ENCODE results near the gene ZNF726. TPM values are rescaled to one million over a fixed set of nuclear protein-coding genes. Genes with fewer than 3 reads are reported as not detected.

ZNF726 gene
- total and polyA plus RNA-seq, 2 experiments from 2014 or later: 0.48 to 0.66 TPM

DNA sequence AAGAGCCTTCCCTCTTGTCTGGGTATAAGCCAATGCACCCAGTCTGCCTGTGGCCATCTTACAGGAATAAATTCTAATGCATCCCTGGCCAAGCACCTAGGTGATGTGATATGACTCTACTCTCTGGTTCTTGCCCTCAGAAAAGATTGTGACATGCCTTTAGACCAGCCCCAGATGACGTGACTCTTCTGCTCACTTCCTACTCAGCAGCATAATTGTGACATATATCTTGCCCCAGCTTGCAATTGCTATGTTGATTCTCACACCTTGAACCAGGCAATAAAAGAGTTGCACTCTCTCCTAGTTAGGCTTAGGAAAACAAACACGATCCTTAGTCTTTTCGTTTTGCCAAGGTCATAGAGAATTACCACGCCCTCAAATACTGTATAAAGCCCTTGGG lies 13.3 kb upstream of the ZNF726 start:
- peaks cover 98% of the 10 kb centered on the region for H3K9me3 Mint-ChIP-seq

More for the DNA sequence above, 13.3 kb upstream of the ZNF726 start:
- no peaks in the 10 kb centered on the region for H3F3A ChIP-seq (replicated peaks; ENCODE audit: low read depth)
- no peak overlapping the region for H3K4me2 ChIP-seq
- H2AFZ ChIP-seq: no peak overlapping the region
- Mint-ChIP-seq H3K27ac (no peak overlapping the region), H3K4me1 (no peaks in the 10 kb centered on the region), H3K27me3 (ENCODE audit: insufficient read depth, low read depth, poor library complexity) (peaks cover 1% of the 10 kb centered on the region), H3K36me3 (ENCODE audit: low read depth) (peaks cover 39% of the 10 kb centered on the region), H3K4me3 (no peak overlapping the region)
- H3K4me1 ChIP-seq (ENCODE audit: insufficient read depth): no peaks in the 10 kb centered on the region
- peaks cover 3% of the 10 kb centered on the region; the same call in 1 of the 2 replicates for H3K36me3 ChIP-seq (ENCODE audit: insufficient read depth)
- TF ChIP-seq CREB1 (CRISPR knock-in tag; IDR thresholded peaks at IDR 0.05; ENCODE audit: low read depth) (no peak), ZNF331 (CRISPR knock-in tag; IDR thresholded peaks at IDR 0.05; ENCODE audit: low read depth) (no peak), JUNB (IDR thresholded peaks at IDR 0.05; ENCODE audit: unreplicated experiment) (no peak), POLR2AphosphoS5 (IDR thresholded peaks at IDR 0.05; ENCODE audit: low read depth) (no peak), EZH2phosphoT487 (IDR thresholded peaks at IDR 0.05; ENCODE audit: unreplicated experiment) (no peak), NANOG (IDR thresholded peaks at IDR 0.05; ENCODE audit: borderline replicate concordance) (no peak), STAT1 (IDR thresholded peaks at IDR 0.05; ENCODE audit: unreplicated experiment) (no peak), EZH2 (IDR thresholded peaks at IDR 0.05; ENCODE audit: low read depth, unreplicated experiment) (no peak), ZNF114 (CRISPR knock-in tag; IDR thresholded peaks at IDR 0.05) (no peak)
- TF ChIP-seq, protein P1, sequence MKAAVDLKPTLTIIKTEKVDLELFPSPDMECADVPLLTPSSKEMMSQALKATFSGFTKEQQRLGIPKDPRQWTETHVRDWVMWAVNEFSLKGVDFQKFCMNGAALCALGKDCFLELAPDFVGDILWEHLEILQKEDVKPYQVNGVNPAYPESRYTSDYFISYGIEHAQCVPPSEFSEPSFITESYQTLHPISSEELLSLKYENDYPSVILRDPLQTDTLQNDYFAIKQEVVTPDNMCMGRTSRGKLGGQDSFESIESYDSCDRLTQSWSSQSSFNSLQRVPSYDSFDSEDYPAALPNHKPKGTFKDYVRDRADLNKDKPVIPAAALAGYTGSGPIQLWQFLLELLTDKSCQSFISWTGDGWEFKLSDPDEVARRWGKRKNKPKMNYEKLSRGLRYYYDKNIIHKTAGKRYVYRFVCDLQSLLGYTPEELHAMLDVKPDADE (IDR thresholded peaks at IDR 0.05): no peak
- TF ChIP-seq, protein P2, sequence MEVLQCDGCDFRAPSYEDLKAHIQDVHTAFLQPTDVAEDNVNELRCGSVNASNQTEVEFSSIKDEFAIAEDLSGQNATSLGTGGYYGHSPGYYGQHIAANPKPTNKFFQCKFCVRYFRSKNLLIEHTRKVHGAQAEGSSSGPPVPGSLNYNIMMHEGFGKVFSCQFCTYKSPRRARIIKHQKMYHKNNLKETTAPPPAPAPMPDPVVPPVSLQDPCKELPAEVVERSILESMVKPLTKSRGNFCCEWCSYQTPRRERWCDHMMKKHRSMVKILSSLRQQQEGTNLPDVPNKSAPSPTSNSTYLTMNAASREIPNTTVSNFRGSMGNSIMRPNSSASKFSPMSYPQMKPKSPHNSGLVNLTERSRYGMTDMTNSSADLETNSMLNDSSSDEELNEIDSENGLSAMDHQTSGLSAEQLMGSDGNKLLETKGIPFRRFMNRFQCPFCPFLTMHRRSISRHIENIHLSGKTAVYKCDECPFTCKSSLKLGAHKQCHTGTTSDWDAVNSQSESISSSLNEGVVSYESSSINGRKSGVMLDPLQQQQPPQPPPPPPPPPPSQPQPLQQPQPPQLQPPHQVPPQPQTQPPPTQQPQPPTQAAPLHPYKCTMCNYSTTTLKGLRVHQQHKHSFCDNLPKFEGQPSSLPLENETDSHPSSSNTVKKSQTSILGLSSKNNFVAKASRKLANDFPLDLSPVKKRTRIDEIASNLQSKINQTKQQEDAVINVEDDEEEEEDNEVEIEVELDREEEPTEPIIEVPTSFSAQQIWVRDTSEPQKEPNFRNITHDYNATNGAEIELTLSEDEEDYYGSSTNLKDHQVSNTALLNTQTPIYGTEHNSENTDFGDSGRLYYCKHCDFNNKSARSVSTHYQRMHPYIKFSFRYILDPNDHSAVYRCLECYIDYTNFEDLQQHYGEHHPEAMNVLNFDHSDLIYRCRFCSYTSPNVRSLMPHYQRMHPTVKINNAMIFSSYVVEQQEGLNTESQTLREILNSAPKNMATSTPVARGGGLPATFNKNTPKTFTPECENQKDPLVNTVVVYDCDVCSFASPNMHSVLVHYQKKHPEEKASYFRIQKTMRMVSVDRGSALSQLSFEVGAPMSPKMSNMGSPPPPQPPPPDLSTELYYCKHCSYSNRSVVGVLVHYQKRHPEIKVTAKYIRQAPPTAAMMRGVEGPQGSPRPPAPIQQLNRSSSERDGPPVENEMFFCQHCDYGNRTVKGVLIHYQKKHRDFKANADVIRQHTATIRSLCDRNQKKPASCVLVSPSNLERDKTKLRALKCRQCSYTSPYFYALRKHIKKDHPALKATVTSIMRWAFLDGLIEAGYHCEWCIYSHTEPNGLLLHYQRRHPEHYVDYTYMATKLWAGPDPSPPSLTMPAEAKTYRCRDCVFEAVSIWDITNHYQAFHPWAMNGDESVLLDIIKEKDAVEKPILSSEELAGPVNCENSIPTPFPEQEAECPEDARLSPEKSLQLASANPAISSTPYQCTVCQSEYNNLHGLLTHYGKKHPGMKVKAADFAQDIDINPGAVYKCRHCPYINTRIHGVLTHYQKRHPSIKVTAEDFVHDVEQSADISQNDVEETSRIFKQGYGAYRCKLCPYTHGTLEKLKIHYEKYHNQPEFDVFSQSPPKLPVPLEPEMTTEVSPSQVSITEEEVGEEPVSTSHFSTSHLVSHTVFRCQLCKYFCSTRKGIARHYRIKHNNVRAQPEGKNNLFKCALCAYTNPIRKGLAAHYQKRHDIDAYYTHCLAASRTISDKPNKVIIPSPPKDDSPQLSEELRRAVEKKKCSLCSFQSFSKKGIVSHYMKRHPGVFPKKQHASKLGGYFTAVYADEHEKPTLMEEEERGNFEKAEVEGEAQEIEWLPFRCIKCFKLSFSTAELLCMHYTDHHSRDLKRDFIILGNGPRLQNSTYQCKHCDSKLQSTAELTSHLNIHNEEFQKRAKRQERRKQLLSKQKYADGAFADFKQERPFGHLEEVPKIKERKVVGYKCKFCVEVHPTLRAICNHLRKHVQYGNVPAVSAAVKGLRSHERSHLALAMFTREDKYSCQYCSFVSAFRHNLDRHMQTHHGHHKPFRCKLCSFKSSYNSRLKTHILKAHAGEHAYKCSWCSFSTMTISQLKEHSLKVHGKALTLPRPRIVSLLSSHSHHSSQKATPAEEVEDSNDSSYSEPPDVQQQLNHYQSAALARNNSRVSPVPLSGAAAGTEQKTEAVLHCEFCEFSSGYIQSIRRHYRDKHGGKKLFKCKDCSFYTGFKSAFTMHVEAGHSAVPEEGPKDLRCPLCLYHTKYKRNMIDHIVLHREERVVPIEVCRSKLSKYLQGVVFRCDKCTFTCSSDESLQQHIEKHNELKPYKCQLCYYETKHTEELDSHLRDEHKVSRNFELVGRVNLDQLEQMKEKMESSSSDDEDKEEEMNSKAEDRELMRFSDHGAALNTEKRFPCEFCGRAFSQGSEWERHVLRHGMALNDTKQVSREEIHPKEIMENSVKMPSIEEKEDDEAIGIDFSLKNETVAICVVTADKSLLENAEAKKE (CRISPR knock-in tag; IDR thresholded peaks at IDR 0.05): no peak
- TF ChIP-seq, protein P3, sequence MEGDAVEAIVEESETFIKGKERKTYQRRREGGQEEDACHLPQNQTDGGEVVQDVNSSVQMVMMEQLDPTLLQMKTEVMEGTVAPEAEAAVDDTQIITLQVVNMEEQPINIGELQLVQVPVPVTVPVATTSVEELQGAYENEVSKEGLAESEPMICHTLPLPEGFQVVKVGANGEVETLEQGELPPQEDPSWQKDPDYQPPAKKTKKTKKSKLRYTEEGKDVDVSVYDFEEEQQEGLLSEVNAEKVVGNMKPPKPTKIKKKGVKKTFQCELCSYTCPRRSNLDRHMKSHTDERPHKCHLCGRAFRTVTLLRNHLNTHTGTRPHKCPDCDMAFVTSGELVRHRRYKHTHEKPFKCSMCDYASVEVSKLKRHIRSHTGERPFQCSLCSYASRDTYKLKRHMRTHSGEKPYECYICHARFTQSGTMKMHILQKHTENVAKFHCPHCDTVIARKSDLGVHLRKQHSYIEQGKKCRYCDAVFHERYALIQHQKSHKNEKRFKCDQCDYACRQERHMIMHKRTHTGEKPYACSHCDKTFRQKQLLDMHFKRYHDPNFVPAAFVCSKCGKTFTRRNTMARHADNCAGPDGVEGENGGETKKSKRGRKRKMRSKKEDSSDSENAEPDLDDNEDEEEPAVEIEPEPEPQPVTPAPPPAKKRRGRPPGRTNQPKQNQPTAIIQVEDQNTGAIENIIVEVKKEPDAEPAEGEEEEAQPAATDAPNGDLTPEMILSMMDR (conservative IDR thresholded peaks at IDR 0.05; ENCODE audit: low read depth in 2 of 2): no peak
- TF ChIP-seq, protein P4, sequence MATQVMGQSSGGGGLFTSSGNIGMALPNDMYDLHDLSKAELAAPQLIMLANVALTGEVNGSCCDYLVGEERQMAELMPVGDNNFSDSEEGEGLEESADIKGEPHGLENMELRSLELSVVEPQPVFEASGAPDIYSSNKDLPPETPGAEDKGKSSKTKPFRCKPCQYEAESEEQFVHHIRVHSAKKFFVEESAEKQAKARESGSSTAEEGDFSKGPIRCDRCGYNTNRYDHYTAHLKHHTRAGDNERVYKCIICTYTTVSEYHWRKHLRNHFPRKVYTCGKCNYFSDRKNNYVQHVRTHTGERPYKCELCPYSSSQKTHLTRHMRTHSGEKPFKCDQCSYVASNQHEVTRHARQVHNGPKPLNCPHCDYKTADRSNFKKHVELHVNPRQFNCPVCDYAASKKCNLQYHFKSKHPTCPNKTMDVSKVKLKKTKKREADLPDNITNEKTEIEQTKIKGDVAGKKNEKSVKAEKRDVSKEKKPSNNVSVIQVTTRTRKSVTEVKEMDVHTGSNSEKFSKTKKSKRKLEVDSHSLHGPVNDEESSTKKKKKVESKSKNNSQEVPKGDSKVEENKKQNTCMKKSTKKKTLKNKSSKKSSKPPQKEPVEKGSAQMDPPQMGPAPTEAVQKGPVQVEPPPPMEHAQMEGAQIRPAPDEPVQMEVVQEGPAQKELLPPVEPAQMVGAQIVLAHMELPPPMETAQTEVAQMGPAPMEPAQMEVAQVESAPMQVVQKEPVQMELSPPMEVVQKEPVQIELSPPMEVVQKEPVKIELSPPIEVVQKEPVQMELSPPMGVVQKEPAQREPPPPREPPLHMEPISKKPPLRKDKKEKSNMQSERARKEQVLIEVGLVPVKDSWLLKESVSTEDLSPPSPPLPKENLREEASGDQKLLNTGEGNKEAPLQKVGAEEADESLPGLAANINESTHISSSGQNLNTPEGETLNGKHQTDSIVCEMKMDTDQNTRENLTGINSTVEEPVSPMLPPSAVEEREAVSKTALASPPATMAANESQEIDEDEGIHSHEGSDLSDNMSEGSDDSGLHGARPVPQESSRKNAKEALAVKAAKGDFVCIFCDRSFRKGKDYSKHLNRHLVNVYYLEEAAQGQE (IDR thresholded peaks at IDR 0.05; ENCODE audit: unreplicated experiment): no peak
- H3K27me3 ChIP-seq (ENCODE audit: insufficient read depth): no peaks in the 10 kb centered on the region
- no peaks in the 10 kb centered on the region for H3K79me2 ChIP-seq (replicated peaks; ENCODE audit: insufficient read depth)
- no peak for ATAC-seq
- H4K20me1 ChIP-seq (replicated peaks; ENCODE audit: insufficient read depth): no peaks in the 10 kb centered on the region
- no peak for DNase-seq (ENCODE audit: low spot score)
- H3K27ac ChIP-seq (ENCODE audit: low read depth): no peak overlapping the region
- no peak overlapping the region for H3K4me3 ChIP-seq
- H3K9me2 ChIP-seq (ENCODE audit: insufficient read depth): no peaks in the 10 kb centered on the region

Measured in GM23338 (cell line).